WTC11 (cell line): Measurements from ENCODE around the gene VAC14. TPM values are rescaled to one million over a fixed set of nuclear protein-coding genes. Genes with fewer than 3 reads are reported as not detected.

ENCODE experiments used
- ATAC-seq: fragments of 200-7000 bp; cut with Tn5 transposase; 2 replicates; pipeline ENCODE4 v1.10.0; 2021; ENCODE audit warnings: mild to moderate bottlenecking, moderate library complexity
- CTCF ChIA-PET: fragments of 300-600 bp; sonication (Branson Sonifier 250); formaldehyde crosslinking; loops from one replicate; lab custom pipeline; 2021; ENCODE audit warnings: antibody characterized with exemption; lab: Charles Lee
- POLR2A ChIA-PET: fragments of 350-600 bp; sonication (Branson Sonifier 250); formaldehyde crosslinking; loops from one replicate; lab custom pipeline; 2021; ENCODE audit warnings: antibody characterized with exemption; lab: Charles Lee
- DNase-seq: peaks from one replicate; pipeline ENCODE4 v3.0.0; 2021; ENCODE audit warnings: low spot score
- H3K27ac Mint-ChIP-seq: 2 replicates; pipeline ENCODE4 v1.8.0; 2021; ENCODE audit warnings: mixed read lengths
- H3K27me3 Mint-ChIP-seq: 2 replicates; pipeline ENCODE4 v1.8.0; 2021; ENCODE audit warnings: low read depth, mild to moderate bottlenecking, moderate library complexity, mixed read lengths
- H3K36me3 Mint-ChIP-seq: 2 replicates; pipeline ENCODE4 v1.8.0; 2021; ENCODE audit warnings: mixed read lengths
- H3K4me1 Mint-ChIP-seq: 2 replicates; pipeline ENCODE4 v1.8.0; 2022; ENCODE audit warnings: mixed read lengths
- H3K4me3 Mint-ChIP-seq: 2 replicates; pipeline ENCODE4 v1.8.0; 2021; ENCODE audit warnings: mild to moderate bottlenecking, moderate library complexity, mixed read lengths
- H3K9me3 Mint-ChIP-seq: 2 replicates; pipeline ENCODE4 v1.8.0; 2021; ENCODE audit warnings: mixed read lengths
- CREB1 ChIP-seq: sonication (generic); formaldehyde crosslinking; IDR thresholded peaks from 2 replicates; pipeline ENCODE4 v1.8.0; 2023; ENCODE audit warnings: mild to moderate bottlenecking, missing genetic modification reagents
- ELF4 ChIP-seq: sonication (generic); formaldehyde crosslinking; IDR thresholded peaks from 2 replicates; pipeline ENCODE4 v1.8.1; 2022; ENCODE audit warnings: low read depth, mild to moderate bottlenecking, moderate library complexity, missing genetic modification reagents
- ETV6 ChIP-seq: sonication (generic); formaldehyde crosslinking; IDR thresholded peaks from 2 replicates; pipeline ENCODE4 v1.8.1; 2022; ENCODE audit warnings: mild to moderate bottlenecking, missing genetic modification reagents
- GABPB1 ChIP-seq: sonication (generic); formaldehyde crosslinking; IDR thresholded peaks from 2 replicates; pipeline ENCODE4 v1.8.1; 2023; ENCODE audit warnings: mild to moderate bottlenecking, missing genetic modification reagents
- NR2C2 ChIP-seq: sonication (generic); formaldehyde crosslinking; IDR thresholded peaks from 2 replicates; pipeline ENCODE4 v1.8.0; 2022; ENCODE audit warnings: mild to moderate bottlenecking, missing genetic modification reagents
- ZNF423 ChIP-seq: fragments of 250-450 bp; sonication (Bioruptor Pico); IDR thresholded peaks from 2 replicates; pipeline ENCODE4 v2.1.2; 2022; ENCODE audit warnings: mild to moderate bottlenecking, moderate library complexity
- total RNA-seq: library from RNA; stranded (reverse); gene quantifications from 3 replicates; pipeline ENCODE4 v1.2.3, GENCODE V29; 2021
- TF ChIP-seq, protein P1 (sequence below): sonication (generic); formaldehyde crosslinking; IDR thresholded peaks from 2 replicates; pipeline ENCODE4 v1.8.1; 2022; ENCODE audit warnings: mild to moderate bottlenecking, moderate library complexity, missing genetic modification reagents
- TF ChIP-seq, protein P2 (sequence below): fragments of 250-450 bp; sonication (Bioruptor Pico); IDR thresholded peaks from 2 replicates; pipeline ENCODE4 v1.9.0; 2021; ENCODE audit warnings: moderate library complexity, mild to moderate bottlenecking, inconsistent platforms, borderline replicate concordance
- TF ChIP-seq, protein P3 (sequence below): fragments of 250-450 bp; sonication (Bioruptor Pico); IDR thresholded peaks from 2 replicates; pipeline ENCODE4 v2.1.2; 2022; ENCODE audit warnings: mild to moderate bottlenecking, moderate library complexity
- TF ChIP-seq, protein P4 (sequence below): sonication (generic); formaldehyde crosslinking; IDR thresholded peaks from 2 replicates; pipeline ENCODE4 v1.8.0; 2022; ENCODE audit warnings: mild to moderate bottlenecking, missing genetic modification reagents
- TF ChIP-seq, protein P5 (sequence below): sonication (generic); formaldehyde crosslinking; IDR thresholded peaks from 2 replicates; pipeline ENCODE4 v1.8.0; 2022; ENCODE audit warnings: missing genetic modification reagents
- TF ChIP-seq, protein P6 (sequence below): sonication (generic); formaldehyde crosslinking; IDR thresholded peaks from 2 replicates; pipeline ENCODE4 v1.8.1; 2022; ENCODE audit warnings: low read depth, missing genetic modification reagents, borderline replicate concordance
- TF ChIP-seq, protein P7 (sequence below): sonication (generic); formaldehyde crosslinking; IDR thresholded peaks from 2 replicates; pipeline ENCODE4 v1.8.0; 2023; ENCODE audit warnings: mild to moderate bottlenecking, missing genetic modification reagents

VAC14 gene
- total RNA-seq, 1 experiment from 2014 or later = 60.1 TPM

DNA sequence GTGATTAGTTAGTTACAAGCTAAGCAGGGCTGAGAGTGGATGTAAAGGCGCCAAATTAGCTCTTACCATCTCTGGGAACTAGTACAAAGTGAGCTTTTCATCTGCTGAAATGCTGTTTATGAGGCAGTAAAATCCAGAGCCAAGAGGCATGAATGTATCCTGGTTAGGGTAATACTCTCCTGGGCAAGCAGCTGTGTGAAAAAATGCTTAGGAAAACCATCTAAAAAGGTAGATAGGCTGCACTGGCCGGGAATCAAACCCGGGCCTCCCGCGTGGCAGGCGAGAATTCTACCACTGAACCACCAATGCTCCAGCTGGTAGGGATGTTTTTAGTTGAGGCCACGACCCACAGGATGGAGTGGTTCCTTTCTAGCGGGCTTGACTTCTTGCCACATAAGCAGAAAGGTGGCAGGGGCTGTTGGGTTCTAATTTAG, 23.0 kb downstream of the VAC14 start (continued):
- TF ChIP-seq NR2C2 (no peak), ZNF423 (CRISPR knock-in tag) (no peak)
- TF ChIP-seq, protein P1, sequence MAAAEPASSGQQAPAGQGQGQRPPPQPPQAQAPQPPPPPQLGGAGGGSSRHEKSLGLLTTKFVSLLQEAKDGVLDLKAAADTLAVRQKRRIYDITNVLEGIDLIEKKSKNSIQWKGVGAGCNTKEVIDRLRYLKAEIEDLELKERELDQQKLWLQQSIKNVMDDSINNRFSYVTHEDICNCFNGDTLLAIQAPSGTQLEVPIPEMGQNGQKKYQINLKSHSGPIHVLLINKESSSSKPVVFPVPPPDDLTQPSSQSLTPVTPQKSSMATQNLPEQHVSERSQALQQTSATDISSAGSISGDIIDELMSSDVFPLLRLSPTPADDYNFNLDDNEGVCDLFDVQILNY (CRISPR knock-in tag) = no peak

DNA sequence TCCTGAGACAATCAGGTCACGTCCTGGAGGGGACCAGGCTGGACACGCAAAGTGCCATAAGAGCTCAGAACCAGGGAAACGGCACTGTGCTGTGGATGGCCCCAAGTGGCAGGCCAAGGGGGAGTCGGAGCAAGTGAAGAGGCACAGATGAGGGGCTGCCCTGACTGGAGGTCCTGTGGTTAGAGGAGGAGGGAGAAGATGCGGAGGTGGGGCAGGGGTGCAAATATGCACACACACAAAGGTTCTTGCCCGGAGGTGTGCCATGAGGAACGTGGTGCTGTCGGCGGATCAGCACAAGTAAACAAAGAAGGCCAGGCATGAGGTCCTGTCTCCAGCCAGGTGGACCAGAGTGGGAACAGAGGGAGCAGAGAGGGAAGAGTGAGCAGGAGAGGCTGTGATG, 23.5 kb downstream of the VAC14 start:
- peaks cover 2% of the 10 kb centered on the region; the same call in 1 of the 2 replicates for H3K4me1 Mint-ChIP-seq
- H3K4me3 Mint-ChIP-seq = no peak overlapping the region
- CTCF ChIA-PET = interaction anchor here (3.0 kb wide), 1 partner anchor 7 kb away, joined by 13 read pairs; no protein-coding TSS in a partner anchor
- POLR2A ChIA-PET = no interaction called here
- DNase-seq = no peak
- ATAC-seq = no peak
- H3K9me3 Mint-ChIP-seq = peaks cover 7% of the 10 kb centered on the region
- no peaks in the 10 kb centered on the region for H3K27me3 Mint-ChIP-seq
- peaks cover 37% of the 10 kb centered on the region for H3K36me3 Mint-ChIP-seq
- peak overlapping the region; percentile 18; the same call in 1 of the 2 replicates for H3K27ac Mint-ChIP-seq
- TF ChIP-seq, protein P2, sequence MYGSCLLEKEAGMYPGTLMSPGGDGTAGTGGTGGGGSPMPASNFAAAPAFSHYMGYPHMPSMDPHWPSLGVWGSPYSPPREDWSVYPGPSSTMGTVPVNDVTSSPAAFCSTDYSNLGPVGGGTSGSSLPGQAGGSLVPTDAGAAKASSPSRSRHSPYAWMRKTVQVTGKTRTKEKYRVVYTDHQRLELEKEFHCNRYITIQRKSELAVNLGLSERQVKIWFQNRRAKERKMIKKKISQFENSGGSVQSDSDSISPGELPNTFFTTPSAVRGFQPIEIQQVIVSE = no peak
- TF ChIP-seq, protein P3, sequence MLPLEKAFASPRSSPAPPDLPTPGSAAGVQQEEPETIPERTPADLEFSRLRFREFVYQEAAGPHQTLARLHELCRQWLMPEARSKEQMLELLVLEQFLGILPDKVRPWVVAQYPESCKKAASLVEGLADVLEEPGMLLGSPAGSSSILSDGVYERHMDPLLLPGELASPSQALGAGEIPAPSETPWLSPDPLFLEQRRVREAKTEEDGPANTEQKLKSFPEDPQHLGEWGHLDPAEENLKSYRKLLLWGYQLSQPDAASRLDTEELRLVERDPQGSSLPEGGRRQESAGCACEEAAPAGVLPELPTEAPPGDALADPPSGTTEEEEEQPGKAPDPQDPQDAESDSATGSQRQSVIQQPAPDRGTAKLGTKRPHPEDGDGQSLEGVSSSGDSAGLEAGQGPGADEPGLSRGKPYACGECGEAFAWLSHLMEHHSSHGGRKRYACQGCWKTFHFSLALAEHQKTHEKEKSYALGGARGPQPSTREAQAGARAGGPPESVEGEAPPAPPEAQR (CRISPR knock-in tag) = no peak
- TF ChIP-seq, protein P4, sequence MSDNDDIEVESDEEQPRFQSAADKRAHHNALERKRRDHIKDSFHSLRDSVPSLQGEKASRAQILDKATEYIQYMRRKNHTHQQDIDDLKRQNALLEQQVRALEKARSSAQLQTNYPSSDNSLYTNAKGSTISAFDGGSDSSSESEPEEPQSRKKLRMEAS = no peak
- no peak for TF ChIP-seq CREB1 (CRISPR knock-in tag)
- TF ChIP-seq, all 79 proteins: peak for 0

DNA sequence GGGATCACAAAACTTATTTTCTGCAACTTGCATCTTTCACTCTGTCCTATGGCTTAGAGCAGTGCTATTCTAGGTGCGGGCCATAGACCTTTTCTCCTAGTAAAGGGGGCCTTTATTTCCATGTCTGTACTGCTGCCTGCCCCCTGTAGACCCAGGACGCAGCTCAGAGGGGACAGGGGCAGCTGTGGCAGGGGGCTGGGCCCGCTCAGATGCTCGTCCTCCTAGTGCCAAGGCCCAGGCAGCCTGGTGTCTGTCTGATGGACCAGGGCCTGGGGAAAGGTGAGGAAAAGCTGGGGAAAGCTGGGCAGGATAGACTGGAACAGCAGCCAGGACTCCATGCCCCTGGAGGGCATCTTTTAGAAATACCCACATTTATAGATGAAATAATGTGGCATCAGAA, 25.6 kb downstream of the VAC14 start:
- H3K4me1 Mint-ChIP-seq = peaks cover 2% of the 10 kb centered on the region; the same call in 1 of the 2 replicates
- POLR2A ChIA-PET = no interaction called here
- TF ChIP-seq, protein P5, sequence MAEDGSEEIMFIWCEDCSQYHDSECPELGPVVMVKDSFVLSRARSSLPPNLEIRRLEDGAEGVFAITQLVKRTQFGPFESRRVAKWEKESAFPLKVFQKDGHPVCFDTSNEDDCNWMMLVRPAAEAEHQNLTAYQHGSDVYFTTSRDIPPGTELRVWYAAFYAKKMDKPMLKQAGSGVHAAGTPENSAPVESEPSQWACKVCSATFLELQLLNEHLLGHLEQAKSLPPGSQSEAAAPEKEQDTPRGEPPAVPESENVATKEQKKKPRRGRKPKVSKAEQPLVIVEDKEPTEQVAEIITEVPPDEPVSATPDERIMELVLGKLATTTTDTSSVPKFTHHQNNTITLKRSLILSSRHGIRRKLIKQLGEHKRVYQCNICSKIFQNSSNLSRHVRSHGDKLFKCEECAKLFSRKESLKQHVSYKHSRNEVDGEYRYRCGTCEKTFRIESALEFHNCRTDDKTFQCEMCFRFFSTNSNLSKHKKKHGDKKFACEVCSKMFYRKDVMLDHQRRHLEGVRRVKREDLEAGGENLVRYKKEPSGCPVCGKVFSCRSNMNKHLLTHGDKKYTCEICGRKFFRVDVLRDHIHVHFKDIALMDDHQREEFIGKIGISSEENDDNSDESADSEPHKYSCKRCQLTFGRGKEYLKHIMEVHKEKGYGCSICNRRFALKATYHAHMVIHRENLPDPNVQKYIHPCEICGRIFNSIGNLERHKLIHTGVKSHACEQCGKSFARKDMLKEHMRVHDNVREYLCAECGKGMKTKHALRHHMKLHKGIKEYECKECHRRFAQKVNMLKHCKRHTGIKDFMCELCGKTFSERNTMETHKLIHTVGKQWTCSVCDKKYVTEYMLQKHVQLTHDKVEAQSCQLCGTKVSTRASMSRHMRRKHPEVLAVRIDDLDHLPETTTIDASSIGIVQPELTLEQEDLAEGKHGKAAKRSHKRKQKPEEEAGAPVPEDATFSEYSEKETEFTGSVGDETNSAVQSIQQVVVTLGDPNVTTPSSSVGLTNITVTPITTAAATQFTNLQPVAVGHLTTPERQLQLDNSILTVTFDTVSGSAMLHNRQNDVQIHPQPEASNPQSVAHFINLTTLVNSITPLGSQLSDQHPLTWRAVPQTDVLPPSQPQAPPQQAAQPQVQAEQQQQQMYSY = no peak
- TF ChIP-seq ETV6 = no peak
- TF ChIP-seq, protein P6, sequence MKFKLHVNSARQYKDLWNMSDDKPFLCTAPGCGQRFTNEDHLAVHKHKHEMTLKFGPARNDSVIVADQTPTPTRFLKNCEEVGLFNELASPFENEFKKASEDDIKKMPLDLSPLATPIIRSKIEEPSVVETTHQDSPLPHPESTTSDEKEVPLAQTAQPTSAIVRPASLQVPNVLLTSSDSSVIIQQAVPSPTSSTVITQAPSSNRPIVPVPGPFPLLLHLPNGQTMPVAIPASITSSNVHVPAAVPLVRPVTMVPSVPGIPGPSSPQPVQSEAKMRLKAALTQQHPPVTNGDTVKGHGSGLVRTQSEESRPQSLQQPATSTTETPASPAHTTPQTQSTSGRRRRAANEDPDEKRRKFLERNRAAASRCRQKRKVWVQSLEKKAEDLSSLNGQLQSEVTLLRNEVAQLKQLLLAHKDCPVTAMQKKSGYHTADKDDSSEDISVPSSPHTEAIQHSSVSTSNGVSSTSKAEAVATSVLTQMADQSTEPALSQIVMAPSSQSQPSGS (CRISPR knock-in tag) = no peak
- TF ChIP-seq GABPB1 = no peak
- no peak for TF ChIP-seq ELF4 (CRISPR knock-in tag)
- TF ChIP-seq, protein P7, sequence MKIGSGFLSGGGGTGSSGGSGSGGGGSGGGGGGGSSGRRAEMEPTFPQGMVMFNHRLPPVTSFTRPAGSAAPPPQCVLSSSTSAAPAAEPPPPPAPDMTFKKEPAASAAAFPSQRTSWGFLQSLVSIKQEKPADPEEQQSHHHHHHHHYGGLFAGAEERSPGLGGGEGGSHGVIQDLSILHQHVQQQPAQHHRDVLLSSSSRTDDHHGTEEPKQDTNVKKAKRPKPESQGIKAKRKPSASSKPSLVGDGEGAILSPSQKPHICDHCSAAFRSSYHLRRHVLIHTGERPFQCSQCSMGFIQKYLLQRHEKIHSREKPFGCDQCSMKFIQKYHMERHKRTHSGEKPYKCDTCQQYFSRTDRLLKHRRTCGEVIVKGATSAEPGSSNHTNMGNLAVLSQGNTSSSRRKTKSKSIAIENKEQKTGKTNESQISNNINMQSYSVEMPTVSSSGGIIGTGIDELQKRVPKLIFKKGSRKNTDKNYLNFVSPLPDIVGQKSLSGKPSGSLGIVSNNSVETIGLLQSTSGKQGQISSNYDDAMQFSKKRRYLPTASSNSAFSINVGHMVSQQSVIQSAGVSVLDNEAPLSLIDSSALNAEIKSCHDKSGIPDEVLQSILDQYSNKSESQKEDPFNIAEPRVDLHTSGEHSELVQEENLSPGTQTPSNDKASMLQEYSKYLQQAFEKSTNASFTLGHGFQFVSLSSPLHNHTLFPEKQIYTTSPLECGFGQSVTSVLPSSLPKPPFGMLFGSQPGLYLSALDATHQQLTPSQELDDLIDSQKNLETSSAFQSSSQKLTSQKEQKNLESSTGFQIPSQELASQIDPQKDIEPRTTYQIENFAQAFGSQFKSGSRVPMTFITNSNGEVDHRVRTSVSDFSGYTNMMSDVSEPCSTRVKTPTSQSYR (CRISPR knock-in tag) = no peak
- TF ChIP-seq, all 79 proteins: peak for 0
- H3K27me3 Mint-ChIP-seq = no peaks in the 10 kb centered on the region
- no peak overlapping the region for H3K4me3 Mint-ChIP-seq
- H3K36me3 Mint-ChIP-seq = peaks cover 19% of the 10 kb centered on the region
- H3K27ac Mint-ChIP-seq = no peak overlapping the region
- H3K9me3 Mint-ChIP-seq = no peaks in the 10 kb centered on the region
- ATAC-seq (no peak), DNase-seq (no peak)
- CTCF ChIA-PET = no interaction called here
